CD4-positive, alpha-beta memory T cell (primary cell): Measurements from ENCODE around the gene C20orf144. TPM values are rescaled to one million over a fixed set of nuclear protein-coding genes. Genes with fewer than 3 reads are reported as not detected.

Experiments used
- CTCF ChIA-PET: fragments of 350-600 bp; sonication (Branson Sonifier 250); formaldehyde crosslinking; loops from one replicate; lab custom pipeline; 2021; ENCODE audit warnings: inconsistent platforms; ENCODE audit not compliant: partially characterized antibody; lab: Charles Lee
- POLR2A ChIA-PET: fragments of 350-600 bp; sonication (Branson Sonifier 250); formaldehyde crosslinking; loops from one replicate; lab custom pipeline; 2021; ENCODE audit not compliant: partially characterized antibody; lab: Charles Lee
- DNase-seq, 5 donors: peaks; one replicate each; pipeline versions ENCODE4 v3.0.0 to v3.0.0-alpha.2; 2020 to 2022; ENCODE audit warnings: mixed read lengths in 1 of 5
- H3K27ac ChIP-seq: one replicate; pipeline ENCODE4 v1.7.0; 2013; ENCODE audit warnings: low read depth, low read length
- H3K27me3 ChIP-seq: 2 replicates; pipeline ENCODE4 v1.7.0; 2013; ENCODE audit warnings: mild to moderate bottlenecking, low read length, moderate library complexity; ENCODE audit not compliant: insufficient read depth
- H3K36me3 ChIP-seq: 2 replicates; pipeline ENCODE4 v1.7.0; 2013; ENCODE audit warnings: mild to moderate bottlenecking, low read length, moderate library complexity; ENCODE audit not compliant: insufficient read depth
- H3K4me1 ChIP-seq: 2 replicates; pipeline ENCODE4 v1.7.0; 2013; ENCODE audit warnings: mild to moderate bottlenecking, low read length, moderate library complexity; ENCODE audit not compliant: insufficient read depth
- H3K4me3 ChIP-seq, 2 donors: one replicate each; pipeline ENCODE4 v1.7.0; 2013; ENCODE audit warnings: low read length in 2 of 2, mild to moderate bottlenecking in 1 of 2
- H3K9me3 ChIP-seq, 2 donors: one replicate each; pipeline ENCODE4 v1.7.0; 2013; ENCODE audit warnings: low read length in 2 of 2, control low read depth in 1 of 2; ENCODE audit not compliant: control insufficient read depth in 1 of 2
- H3K27ac Mint-ChIP-seq, 7 donors: one replicate each; pipeline ENCODE4 v1.8.0; 2020 to 2021; ENCODE audit warnings: mixed read lengths in 7 of 7, mild to moderate bottlenecking in 6 of 7, inconsistent platforms in 3 of 7, moderate library complexity in 3 of 7
- H3K27me3 Mint-ChIP-seq, 2 donors: one replicate each; pipeline ENCODE4 v1.8.0; 2020 to 2021; ENCODE audit warnings: mixed read lengths in 2 of 2
- H3K36me3 Mint-ChIP-seq, 2 donors: one replicate each; pipeline ENCODE4 v1.8.0; 2020 to 2021; ENCODE audit warnings: mixed read lengths in 2 of 2, inconsistent platforms in 1 of 2, mild to moderate bottlenecking in 1 of 2
- H3K4me1 Mint-ChIP-seq, 4 donors: one replicate each; pipeline ENCODE4 v1.8.0; 2020 to 2021; ENCODE audit warnings: mixed read lengths in 4 of 4, mild to moderate bottlenecking in 1 of 4
- H3K4me3 Mint-ChIP-seq, 8 donors: one replicate each; pipeline ENCODE4 v1.8.0; 2020 to 2021; ENCODE audit warnings: mixed read lengths in 8 of 8, mild to moderate bottlenecking in 7 of 8, moderate library complexity in 6 of 8, inconsistent platforms in 3 of 8
- H3K9me3 Mint-ChIP-seq, 8 donors: one replicate each; pipeline ENCODE4 v1.8.0; 2020 to 2021; ENCODE audit warnings: mixed read lengths in 8 of 8, mild to moderate bottlenecking in 5 of 8, inconsistent platforms in 3 of 8, moderate library complexity in 1 of 8
- intact Hi-C: fragments of 100-400 bp; cut with micrococcal nuclease; formaldehyde crosslinking; loops from one replicate; pipeline ENCODE4 v1.15.1; 2023
- polyA plus RNA-seq, 2 donors: library from polyadenylated mRNA; unstranded; fragments of 300-500 nt; fragmentation: Illumina TruSeq; gene quantifications; one replicate each; pipeline ENCODE4 v1.2.3, GENCODE V29; 2021
- total RNA-seq, 2 experiments: library from RNA; stranded (reverse); gene quantifications; one replicate each; pipeline ENCODE4 v1.2.3, GENCODE V29; 2021

Gene C20orf144
- total and polyA plus RNA-seq, 4 experiments from 2014 or later, result 0.61 TPM; not detected in 2

DNA sequence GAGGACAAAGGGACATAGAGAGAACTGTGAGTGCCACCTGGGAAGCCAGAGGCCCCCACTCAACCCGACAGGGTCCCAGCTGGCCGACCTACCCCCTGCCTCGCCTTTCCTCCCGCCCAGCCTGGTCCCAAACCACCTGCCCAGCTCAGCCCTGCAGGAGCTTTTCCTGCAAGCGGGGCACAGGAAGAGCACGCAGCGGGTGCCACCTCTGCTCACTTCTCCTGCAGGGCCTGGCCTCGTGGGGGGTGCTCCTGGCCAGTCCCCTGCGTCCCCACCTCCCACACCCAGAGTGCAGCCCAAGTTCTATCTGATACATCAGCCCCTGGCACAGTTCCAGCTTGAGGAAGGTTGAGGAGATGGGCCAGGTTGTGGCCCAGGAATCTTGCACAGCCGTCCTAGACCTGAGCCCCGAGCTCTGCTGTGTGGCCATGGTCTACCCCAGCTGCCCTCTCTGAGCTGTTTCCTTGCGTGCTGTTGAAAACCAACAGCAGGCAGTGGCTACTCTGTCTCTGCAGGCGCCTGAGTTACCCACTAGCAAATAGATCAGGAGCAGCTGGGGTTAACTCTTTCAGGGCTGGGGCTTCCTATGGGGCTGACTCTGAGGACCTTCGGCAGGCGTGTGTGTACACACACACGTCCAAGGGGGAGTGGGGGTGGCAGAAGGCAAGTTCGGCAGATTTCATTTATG lies 10.4 kb downstream of the C20orf144 start:
- Histone ChIP-seq H3K9me3 (no peaks in the 10 kb centered on the region), H3K4me1 (peaks cover 34% of the 10 kb centered on the region), H3K27ac (no peak overlapping the region), H3K27me3 (no peaks in the 10 kb centered on the region), H3K4me3 (no peak overlapping the region), H3K36me3 (no peaks in the 10 kb centered on the region)
- POLR2A ChIA-PET, result interaction anchor here (0.7 kb wide), 1 partner anchor 19 kb away, joined by 3 read pairs; no protein-coding TSS in a partner anchor
- H3K9me3 Mint-ChIP-seq, result no peaks in the 10 kb centered on the region
- H3K4me1 Mint-ChIP-seq, result peaks cover 16 to 59% (median 30%) of the 10 kb centered on the region in 4 donors
- CTCF ChIA-PET, result interaction anchor here (1.0 kb wide), 1 partner anchor 157 kb away, joined by 4 read pairs; no protein-coding TSS in a partner anchor
- intact Hi-C loops, result no loop called here
- H3K4me3 Mint-ChIP-seq, result peak overlapping the region; percentile 25 to 91 (median 88)
- no peak for DNase-seq
- H3K27ac Mint-ChIP-seq, result peak overlapping the region in 5 of 7 donors; percentile 62 to 85 (median 74)
- H3K27me3 Mint-ChIP-seq, result no peaks in the 10 kb centered on the region
- no peaks in the 10 kb centered on the region for H3K36me3 Mint-ChIP-seq

DNA sequence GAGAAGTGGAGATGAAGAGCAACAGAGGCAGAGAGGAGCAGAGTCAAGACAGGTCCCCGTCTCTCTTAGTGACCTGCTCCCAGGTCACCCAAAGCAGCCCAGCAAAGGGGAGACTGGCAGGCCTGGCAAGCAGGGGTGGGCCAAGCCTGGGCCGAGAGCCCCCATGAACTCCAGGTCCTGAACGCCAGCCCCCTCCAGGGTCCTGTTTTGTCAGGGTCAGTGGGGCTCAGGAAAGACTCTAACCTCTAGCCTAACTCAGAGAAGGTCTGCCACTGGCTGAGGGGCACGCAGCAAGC lies 10.9 kb downstream of the C20orf144 start:
- Histone ChIP-seq H3K27ac (no peak overlapping the region), H3K4me3 (peak overlapping the region in 1 of 2 donors; percentile 22), H3K36me3 (no peaks in the 10 kb centered on the region), H3K4me1 (peaks cover 37% of the 10 kb centered on the region), H3K9me3 (no peaks in the 10 kb centered on the region), H3K27me3 (no peaks in the 10 kb centered on the region)
- Mint-ChIP-seq H3K27ac (peak overlapping the region in 6 of 7 donors; percentile 15 to 80 (median 64)), H3K36me3 (no peaks in the 10 kb centered on the region), H3K27me3 (no peaks in the 10 kb centered on the region), H3K4me1 (peaks cover 15 to 62% (median 32%) of the 10 kb centered on the region in 4 donors), H3K4me3 (peak overlapping the region; percentile 82 to 91 (median 89)), H3K9me3 (no peaks in the 10 kb centered on the region)
- no peak for DNase-seq
- intact Hi-C loops, result no loop called here
- ChIA-PET POLR2A (interaction anchor here (0.7 to 3.4 kb wide), 2 partner anchors 9 to 20 kb away, joined by 3 to 25 read pairs; no protein-coding TSS in a partner anchor), CTCF (interaction anchor here (1.0 kb wide), 1 partner anchor 157 kb away, joined by 4 read pairs; no protein-coding TSS in a partner anchor)

DNA sequence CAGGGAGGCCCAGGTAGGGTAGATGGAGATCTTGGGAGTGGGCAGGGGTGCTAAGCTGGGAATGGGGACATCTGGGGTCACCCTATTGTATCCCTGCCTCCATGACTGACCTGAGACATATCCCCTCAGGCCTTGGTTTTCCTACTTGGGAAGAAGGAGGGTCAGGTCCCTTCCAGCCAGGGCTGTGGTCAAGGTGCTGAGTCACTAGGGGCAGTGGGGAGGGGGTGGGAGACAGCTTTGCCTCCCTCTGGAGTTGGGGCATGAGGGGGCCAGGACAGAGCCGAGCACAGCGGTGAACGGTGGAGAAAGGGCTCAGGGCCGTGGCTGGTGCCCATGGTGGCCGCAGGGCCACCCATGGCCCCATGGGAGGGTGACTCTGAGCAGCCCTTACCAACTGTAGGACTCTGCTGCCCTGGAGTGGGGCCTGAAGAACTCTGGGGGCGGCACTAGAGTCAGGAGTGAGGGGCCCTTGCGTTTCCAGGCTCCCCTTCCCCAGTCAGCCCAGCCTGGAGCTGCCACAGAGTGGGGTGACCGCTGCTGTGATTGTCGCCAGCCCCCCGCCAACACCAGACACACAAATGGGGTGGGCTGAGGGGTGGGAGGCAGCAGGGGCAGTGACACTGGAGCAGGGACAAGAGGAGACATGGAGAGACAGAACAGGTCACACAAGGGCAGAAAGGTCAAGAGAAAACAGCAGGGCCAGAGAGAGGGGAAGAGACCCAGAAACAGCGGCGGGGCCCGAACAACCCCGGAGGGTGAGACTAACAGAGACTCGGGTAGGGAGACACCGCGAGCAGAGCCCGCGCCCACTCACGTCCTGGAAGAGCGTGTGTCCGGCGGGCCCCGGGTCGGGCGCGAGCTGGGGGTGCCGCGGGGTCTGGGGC lies 11.5 kb downstream of the C20orf144 start:
- DNase-seq, result no peak
- intact Hi-C loops, result no loop called here
- POLR2A ChIA-PET, result interaction anchor here (0.5 to 3.4 kb wide), 3 partner anchors 10 to 230 kb away, joined by 3 to 25 read pairs (median 3); partner anchors contain the start of gene SNTA1
- Mint-ChIP-seq H3K4me3 (peak overlapping the region; percentile 82 to 91 (median 89)), H3K9me3 (no peaks in the 10 kb centered on the region), H3K27me3 (no peaks in the 10 kb centered on the region), H3K4me1 (peaks cover 18 to 63% (median 33%) of the 10 kb centered on the region in 4 donors), H3K27ac (peak overlapping the region in 5 of 7 donors; percentile 75 to 90 (median 88)), H3K36me3 (no peaks in the 10 kb centered on the region)
- Histone ChIP-seq H3K36me3 (no peaks in the 10 kb centered on the region), H3K9me3 (no peaks in the 10 kb centered on the region), H3K27ac (peak overlapping the region; percentile 43), H3K4me1 (peaks cover 37% of the 10 kb centered on the region), H3K27me3 (no peaks in the 10 kb centered on the region), H3K4me3 (peak overlapping the region; percentile 22 to 49)
- CTCF ChIA-PET, result no interaction called here

DNA sequence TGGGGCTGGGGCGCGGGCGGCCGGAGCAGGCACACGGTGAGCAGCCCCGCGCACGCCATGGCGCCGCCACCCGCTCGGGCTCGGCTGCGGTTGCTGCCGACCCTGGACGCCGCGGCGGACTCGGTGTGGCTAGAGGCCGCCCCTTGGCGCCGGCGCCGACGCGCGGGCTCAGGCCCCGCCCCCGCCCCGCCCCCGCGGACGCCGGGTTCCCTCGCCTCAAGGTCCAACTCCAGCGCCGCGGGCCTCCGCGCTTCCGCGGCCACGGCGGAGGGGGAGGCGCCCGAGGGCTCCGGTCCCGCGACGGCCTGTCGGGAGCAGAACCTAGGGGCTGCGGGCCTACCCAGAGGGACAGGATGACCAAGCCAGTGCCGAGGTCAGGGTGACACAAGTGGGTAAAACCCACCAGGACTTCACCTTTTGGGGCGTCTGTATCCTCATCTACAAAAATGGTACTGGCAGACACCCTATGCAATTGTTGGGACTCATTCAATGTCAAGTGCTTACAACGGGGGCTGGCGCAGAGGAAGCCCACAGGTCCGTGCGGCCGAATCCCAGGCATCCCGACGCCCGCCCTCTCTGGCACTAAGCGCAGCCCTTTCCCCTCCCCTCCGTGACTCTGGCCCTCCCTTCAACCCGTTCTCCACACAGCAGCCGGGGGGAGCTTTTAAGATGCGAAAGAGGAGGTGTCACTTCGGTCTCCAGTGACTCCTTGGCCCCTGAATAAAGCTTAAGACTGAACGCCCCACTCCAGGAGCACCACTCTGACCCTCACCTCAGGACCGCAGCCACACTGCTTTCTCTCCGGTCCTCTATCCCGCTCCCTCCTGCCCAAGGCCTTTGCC lies 12.4 kb downstream of the C20orf144 start, which contains the start of gene NECAB3:
Gene NECAB3 (minus strand): TSS at position 135 of the 842 bp plus-strand sequence. CDS start 76 bp downstream, at position 59.
- DNase-seq, result peak; percentile 38 to 61 (median 44)
- CTCF ChIA-PET, result no interaction called here
- no peaks in the 10 kb centered on the region for H3K9me3 Mint-ChIP-seq
- Histone ChIP-seq H3K27ac (peak within 1 kb of the TSS; percentile 43), H3K36me3 (no peaks in the 10 kb centered on the region), H3K4me3 (peak within 1 kb of the TSS; percentile 22 to 49), H3K27me3 (no peaks in the 10 kb centered on the region), H3K9me3 (no peaks in the 10 kb centered on the region), H3K4me1 (peaks cover 46% of the 10 kb centered on the region)
- no peaks in the 10 kb centered on the region for H3K27me3 Mint-ChIP-seq
- intact Hi-C loops, result no loop called here
- peaks cover 24 to 67% (median 41%) of the 10 kb centered on the region in 4 donors for H3K4me1 Mint-ChIP-seq
- no peaks in the 10 kb centered on the region for H3K36me3 Mint-ChIP-seq
- peak within 1 kb of the TSS; percentile 61 to 90 (median 78) for H3K27ac Mint-ChIP-seq
- H3K4me3 Mint-ChIP-seq, result peak within 1 kb of the TSS; percentile 86 to 91 (median 89)
- POLR2A ChIA-PET, result interaction anchor here (0.9 to 3.4 kb wide), 4 partner anchors 8 to 231 kb away, joined by 3 to 25 read pairs (median 5); partner anchors contain the start of genes ACTL10, PXMP4 and SNTA1

DNA sequence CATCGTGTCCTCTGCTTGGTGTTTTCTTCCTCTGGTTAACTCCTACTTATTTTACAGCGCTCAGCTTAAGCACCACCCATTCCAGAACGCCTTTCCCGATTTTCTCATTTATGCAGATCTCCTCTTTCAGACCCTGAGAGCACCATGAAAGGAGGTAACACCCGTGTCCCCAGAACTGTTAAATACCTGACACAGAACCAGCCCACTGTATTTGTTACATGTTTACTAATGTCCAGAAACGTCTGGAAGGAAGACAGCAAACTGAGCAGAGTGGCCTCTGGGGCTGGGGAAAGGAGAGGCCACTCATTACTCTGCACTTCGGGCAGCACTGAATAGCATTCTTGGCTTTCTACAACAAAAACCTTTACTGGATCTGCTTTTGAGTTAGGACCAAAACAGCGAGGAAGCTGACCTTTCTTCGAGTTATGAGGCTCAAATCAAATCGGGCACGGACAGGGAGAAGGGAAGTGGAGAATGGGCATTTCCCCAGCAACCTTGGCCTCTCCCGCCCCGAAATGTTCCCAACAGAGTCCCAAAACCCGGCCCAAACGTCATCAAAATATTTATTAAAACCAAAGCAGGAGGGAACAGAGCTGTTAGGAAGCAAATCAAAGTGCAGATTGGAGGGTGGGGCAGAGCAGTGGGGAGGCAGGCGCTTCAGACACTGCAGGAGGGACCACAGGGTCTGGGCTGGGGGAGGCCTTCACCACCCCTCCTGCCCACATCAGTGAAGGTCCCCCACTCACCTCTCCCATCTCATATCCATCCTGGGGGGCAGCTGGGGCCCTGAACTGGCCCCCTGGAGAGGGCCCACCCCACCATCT lies 13.2 kb downstream of the C20orf144 start:
- H3K27me3 Mint-ChIP-seq, result no peaks in the 10 kb centered on the region
- Histone ChIP-seq H3K36me3 (no peaks in the 10 kb centered on the region), H3K9me3 (no peaks in the 10 kb centered on the region), H3K4me3 (no peak overlapping the region), H3K27me3 (no peaks in the 10 kb centered on the region), H3K27ac (no peak overlapping the region), H3K4me1 (peaks cover 54% of the 10 kb centered on the region)
- ChIA-PET POLR2A (interaction anchor here (0.9 to 3.4 kb wide), 5 partner anchors 9 to 232 kb away, joined by 3 to 25 read pairs (median 4); partner anchors contain the start of genes ACTL10, PXMP4 and SNTA1), CTCF (no interaction called here)
- no peaks in the 10 kb centered on the region for H3K9me3 Mint-ChIP-seq
- H3K4me1 Mint-ChIP-seq, result peaks cover 25 to 66% (median 45%) of the 10 kb centered on the region in 4 donors
- intact Hi-C loops, result no loop called here
- H3K27ac Mint-ChIP-seq, result peak overlapping the region; percentile 31 to 87 (median 77)
- no peak for DNase-seq
- no peaks in the 10 kb centered on the region for H3K36me3 Mint-ChIP-seq
- H3K4me3 Mint-ChIP-seq, result peak overlapping the region; percentile 73 to 91 (median 82)

DNA sequence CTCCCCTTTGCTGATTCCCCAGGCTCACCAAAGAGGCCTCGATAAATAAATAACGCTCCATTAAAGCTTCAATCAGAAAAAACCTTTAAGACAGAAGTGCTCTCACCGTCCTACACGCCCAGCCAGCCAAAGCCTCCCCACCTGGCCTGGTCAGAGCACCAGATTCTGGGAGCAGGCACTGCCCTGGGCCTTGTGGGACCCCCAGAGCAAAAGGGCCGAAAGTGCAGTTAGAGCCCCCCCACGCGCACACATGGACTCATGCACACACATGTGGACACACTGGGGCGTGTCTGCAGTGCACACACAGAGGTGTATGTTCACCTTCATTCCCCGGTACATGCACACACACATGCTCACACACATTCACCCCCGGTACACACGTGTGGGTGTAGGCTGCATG lies 14.0 kb downstream of the C20orf144 start:
- Histone ChIP-seq H3K36me3 (no peaks in the 10 kb centered on the region), H3K9me3 (no peaks in the 10 kb centered on the region), H3K4me1 (peaks cover 62% of the 10 kb centered on the region), H3K27me3 (no peaks in the 10 kb centered on the region), H3K4me3 (no peak overlapping the region), H3K27ac (no peak overlapping the region)
- H3K4me1 Mint-ChIP-seq, result peaks cover 27 to 69% (median 50%) of the 10 kb centered on the region in 4 donors
- peak overlapping the region in 1 of 7 donors; percentile 31 for H3K27ac Mint-ChIP-seq
- H3K9me3 Mint-ChIP-seq, result no peaks in the 10 kb centered on the region
- POLR2A ChIA-PET, result interaction anchor here (1.0 to 3.4 kb wide), 3 partner anchors 10 to 44 kb away, joined by 3 to 25 read pairs (median 6); partner anchors contain the start of gene ACTL10
- H3K27me3 Mint-ChIP-seq, result no peaks in the 10 kb centered on the region
- H3K36me3 Mint-ChIP-seq, result no peaks in the 10 kb centered on the region
- intact Hi-C loops, result no loop called here
- H3K4me3 Mint-ChIP-seq, result peak overlapping the region in 4 of 8 donors; percentile 13 to 42 (median 32)
- CTCF ChIA-PET, result no interaction called here
- no peak for DNase-seq
